ENCODE data around the gene TMEM223. TPM values are rescaled to one million over a fixed set of nuclear protein-coding genes. Genes with fewer than 3 reads are reported as not detected.
"Not testable (repeated sequence)": the region's sequence is repeated elsewhere in the genome, so short reads cannot be mapped to it uniquely, and the experiment has no call there.

TMEM223 gene
- polyA plus RNA-seq, 1 donor: 16.7 TPM

GRCh38 chr11:62752994-62753735, 38.6 kb downstream of the TMEM223 start:
- no peak for DNase-seq

GRCh38 chr11:62752177-62752785, 39.5 kb downstream of the TMEM223 start:
- no peak for DNase-seq

- DNase-seq: not testable (repeated sequence)
Measured at GRCh38 chr11:62749931-62750330, 41.9 kb downstream of the TMEM223 start.

- DNase-seq: no peak
Measured at GRCh38 chr11:62747475-62748160, 44.2 kb downstream of the TMEM223 start.

Other genes with a start within 250 kb of the TMEM223 start
- gene AHNAK, start 245.2 kb downstream of the TMEM223 start, polyA plus RNA-seq (ENCODE audit: insufficient read length): 359 TPM
- gene EEF1G, start 218.1 kb downstream of the TMEM223 start, polyA plus RNA-seq (ENCODE audit: insufficient read length): 3,451 TPM
- gene TUT1, start 200.5 kb downstream of the TMEM223 start, polyA plus RNA-seq (ENCODE audit: insufficient read length): 16.9 TPM
- 42.0 TPM for gene MTA2, start 190.1 kb downstream of the TMEM223 start, polyA plus RNA-seq (ENCODE audit: insufficient read length)
- gene EML3, start 179.2 kb downstream of the TMEM223 start, polyA plus RNA-seq (ENCODE audit: insufficient read length): 20.7 TPM
- gene ROM1, start 178.7 kb downstream of the TMEM223 start, polyA plus RNA-seq (ENCODE audit: insufficient read length): 0.90 TPM
- 21.4 TPM for gene B3GAT3, start 170.0 kb downstream of the TMEM223 start, polyA plus RNA-seq (ENCODE audit: insufficient read length)
- gene GANAB, start 145.4 kb downstream of the TMEM223 start, polyA plus RNA-seq (ENCODE audit: insufficient read length): 161 TPM
- 13.3 TPM for gene INTS5, start 138.7 kb downstream of the TMEM223 start, polyA plus RNA-seq (ENCODE audit: insufficient read length)
- gene C11orf98, start 126.8 kb downstream of the TMEM223 start, polyA plus RNA-seq (ENCODE audit: insufficient read length): 31.3 TPM
- gene CSKMT, start 126.7 kb downstream of the TMEM223 start, polyA plus RNA-seq (ENCODE audit: insufficient read length): 3.3 TPM
- 5.8 TPM for gene UQCC3, start 120.3 kb downstream of the TMEM223 start, polyA plus RNA-seq (ENCODE audit: insufficient read length)
- gene LBHD1, start 119.7 kb downstream of the TMEM223 start, polyA plus RNA-seq (ENCODE audit: insufficient read length): 7.1 TPM
- 143 TPM for gene UBXN1, start 112.9 kb downstream of the TMEM223 start, polyA plus RNA-seq (ENCODE audit: insufficient read length)
- gene LRRN4CL, start 102.5 kb downstream of the TMEM223 start, polyA plus RNA-seq (ENCODE audit: insufficient read length): 14.2 TPM
- gene BSCL2, start 84.6 kb downstream of the TMEM223 start, polyA plus RNA-seq (ENCODE audit: insufficient read length): 20.8 TPM
- 0.61 TPM for gene GNG3, start 84.3 kb downstream of the TMEM223 start, polyA plus RNA-seq (ENCODE audit: insufficient read length)
- gene HNRNPUL2, start 64.5 kb downstream of the TMEM223 start, polyA plus RNA-seq (ENCODE audit: insufficient read length): 43.6 TPM
- gene TTC9C, start 63.5 kb downstream of the TMEM223 start, polyA plus RNA-seq (ENCODE audit: insufficient read length): 28.3 TPM
- 4.0 TPM for gene ZBTB3, start 37.8 kb downstream of the TMEM223 start, polyA plus RNA-seq (ENCODE audit: insufficient read length)
- gene POLR2G, start 30.4 kb downstream of the TMEM223 start, polyA plus RNA-seq (ENCODE audit: insufficient read length): 83.5 TPM
- gene TAF6L, start 20.6 kb downstream of the TMEM223 start, polyA plus RNA-seq (ENCODE audit: insufficient read length): 20.3 TPM
- 29.2 TPM for gene TMEM179B, start 4.6 kb downstream of the TMEM223 start, polyA plus RNA-seq (ENCODE audit: insufficient read length)
- 75.4 TPM for gene NXF1, start 13.4 kb upstream of the TMEM223 start, polyA plus RNA-seq (ENCODE audit: insufficient read length)
- gene STX5, start 40.0 kb upstream of the TMEM223 start, polyA plus RNA-seq (ENCODE audit: insufficient read length): 31.7 TPM
- gene TEX54, start 40.8 kb upstream of the TMEM223 start, polyA plus RNA-seq (ENCODE audit: insufficient read length): not detected
- gene WDR74, start 47.6 kb upstream of the TMEM223 start, polyA plus RNA-seq (ENCODE audit: insufficient read length): 37.2 TPM
- 43.3 TPM for gene SLC3A2, start 88.9 kb upstream of the TMEM223 start, polyA plus RNA-seq (ENCODE audit: insufficient read length)
- gene CHRM1, start 129.4 kb upstream of the TMEM223 start, polyA plus RNA-seq (ENCODE audit: insufficient read length): not detected
- gene SLC22A6, start 193.0 kb upstream of the TMEM223 start, polyA plus RNA-seq (ENCODE audit: insufficient read length): not detected
- gene SLC22A8, start 223.8 kb upstream of the TMEM223 start, polyA plus RNA-seq (ENCODE audit: insufficient read length): not detected

All from hindlimb muscle (tissue), 1 donor.